Progenitor cell of endocrine pancreas (in vitro differentiated cells): ENCODE data around the gene OTULIN. TPM values are rescaled to one million over a fixed set of nuclear protein-coding genes. Genes with fewer than 3 reads are reported as not detected.

Experiments
- DNase-seq: peaks from one replicate; pipeline ENCODE4 v3.0.0; 2021; ENCODE audit warnings: low spot score; ENCODE audit not compliant: unreplicated experiment
- H3K27ac Mint-ChIP-seq: 2 replicates; pipeline ENCODE4 v1.8.0; 2021; ENCODE audit warnings: mild to moderate bottlenecking, moderate library complexity, mixed read lengths
- H3K27me3 Mint-ChIP-seq: 2 replicates; pipeline ENCODE4 v1.8.0; 2021; ENCODE audit warnings: mixed read lengths
- H3K36me3 Mint-ChIP-seq: 2 replicates; pipeline ENCODE4 v1.8.0; 2022; ENCODE audit warnings: mixed read lengths; ENCODE audit not compliant: insufficient read depth
- H3K4me1 Mint-ChIP-seq: 2 replicates; pipeline ENCODE4 v1.8.0; 2021; ENCODE audit warnings: low read depth, mixed read lengths
- H3K4me3 Mint-ChIP-seq: 2 replicates; pipeline ENCODE4 v1.8.0; 2021; ENCODE audit warnings: low read depth, mild to moderate bottlenecking, moderate library complexity, mixed read lengths
- H3K9me3 Mint-ChIP-seq: 2 replicates; pipeline ENCODE4 v1.8.0; 2021; ENCODE audit warnings: low read depth, mixed read lengths
- total RNA-seq: library from RNA; stranded (reverse); gene quantifications from 2 replicates; pipeline ENCODE4 v1.2.1, GENCODE V29; 2021
- TF ChIP-seq, protein P1 (sequence below): fragments of 200-600 bp; sonication (generic); IDR thresholded peaks from one replicate; pipeline ENCODE4 v1.5.0; 2021; ENCODE audit warnings: antibody characterized with exemption, mild to moderate bottlenecking; ENCODE audit not compliant: unreplicated experiment

The OTULIN gene
- total RNA-seq, 1 donor from 2014 or later, result 36.4 TPM

DNA sequence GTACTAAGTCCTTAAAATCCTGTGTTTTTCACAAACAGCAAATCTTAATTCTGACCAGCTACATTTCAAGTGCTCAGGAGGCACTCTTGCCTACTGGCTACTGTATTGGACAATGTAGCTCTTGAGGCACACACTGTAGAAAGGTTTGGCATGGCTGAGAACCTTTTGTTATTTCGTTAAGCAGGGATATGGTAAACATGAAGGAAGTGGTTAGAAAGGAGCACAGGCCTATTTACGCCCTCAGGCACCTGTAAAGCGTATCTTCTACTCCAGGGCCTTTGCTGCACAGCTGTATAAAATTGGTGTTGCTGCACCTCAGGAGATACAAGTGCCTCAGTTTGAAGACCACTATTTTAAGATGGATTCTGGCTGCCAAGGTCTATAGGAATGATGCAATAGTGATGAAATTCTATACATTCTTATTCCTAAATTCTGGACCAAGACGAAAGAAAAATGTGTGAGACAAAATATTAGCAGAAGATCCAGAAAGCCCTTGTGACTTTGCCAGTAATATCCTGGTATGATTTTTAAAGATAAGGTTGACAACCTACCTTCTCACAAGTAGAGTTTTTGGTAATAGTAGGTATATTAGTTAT, 9.3 kb upstream of the OTULIN start:
- no peak overlapping the region for H3K4me3 Mint-ChIP-seq
- no peaks in the 10 kb centered on the region for H3K4me1 Mint-ChIP-seq
- H3K36me3 Mint-ChIP-seq, result no peaks in the 10 kb centered on the region
- TF ChIP-seq, protein P1, sequence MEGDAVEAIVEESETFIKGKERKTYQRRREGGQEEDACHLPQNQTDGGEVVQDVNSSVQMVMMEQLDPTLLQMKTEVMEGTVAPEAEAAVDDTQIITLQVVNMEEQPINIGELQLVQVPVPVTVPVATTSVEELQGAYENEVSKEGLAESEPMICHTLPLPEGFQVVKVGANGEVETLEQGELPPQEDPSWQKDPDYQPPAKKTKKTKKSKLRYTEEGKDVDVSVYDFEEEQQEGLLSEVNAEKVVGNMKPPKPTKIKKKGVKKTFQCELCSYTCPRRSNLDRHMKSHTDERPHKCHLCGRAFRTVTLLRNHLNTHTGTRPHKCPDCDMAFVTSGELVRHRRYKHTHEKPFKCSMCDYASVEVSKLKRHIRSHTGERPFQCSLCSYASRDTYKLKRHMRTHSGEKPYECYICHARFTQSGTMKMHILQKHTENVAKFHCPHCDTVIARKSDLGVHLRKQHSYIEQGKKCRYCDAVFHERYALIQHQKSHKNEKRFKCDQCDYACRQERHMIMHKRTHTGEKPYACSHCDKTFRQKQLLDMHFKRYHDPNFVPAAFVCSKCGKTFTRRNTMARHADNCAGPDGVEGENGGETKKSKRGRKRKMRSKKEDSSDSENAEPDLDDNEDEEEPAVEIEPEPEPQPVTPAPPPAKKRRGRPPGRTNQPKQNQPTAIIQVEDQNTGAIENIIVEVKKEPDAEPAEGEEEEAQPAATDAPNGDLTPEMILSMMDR, result no peak
- no peaks in the 10 kb centered on the region for H3K9me3 Mint-ChIP-seq
- peaks cover 14% of the 10 kb centered on the region for H3K27me3 Mint-ChIP-seq
- H3K27ac Mint-ChIP-seq, result no peak overlapping the region
- DNase-seq, result no peak

DNA sequence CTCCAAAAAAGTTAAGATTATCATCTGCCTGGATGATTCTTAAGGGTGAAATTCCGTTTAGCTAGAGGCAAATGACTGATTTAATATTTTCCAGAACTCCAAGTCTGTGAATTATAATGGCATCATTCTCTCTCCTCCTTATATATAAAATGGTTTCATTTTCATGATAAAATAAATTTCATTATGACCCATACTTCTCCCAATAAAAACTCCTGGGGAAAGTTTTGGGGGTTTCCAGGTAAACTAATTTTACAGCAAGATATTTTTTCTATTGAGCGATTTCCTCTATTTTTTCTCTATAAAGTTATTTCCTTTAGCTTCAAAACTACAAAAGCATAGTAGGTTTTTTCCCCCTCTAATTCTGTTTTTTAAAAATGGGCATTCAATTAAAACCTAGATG, 7.6 kb upstream of the OTULIN start:
- Mint-ChIP-seq H3K27me3 (peaks cover 6% of the 10 kb centered on the region), H3K4me3 (no peak overlapping the region), H3K27ac (no peak overlapping the region), H3K36me3 (no peaks in the 10 kb centered on the region), H3K9me3 (no peaks in the 10 kb centered on the region), H3K4me1 (no peaks in the 10 kb centered on the region)
- DNase-seq, result no peak
- TF ChIP-seq, protein P1, result no peak

DNA sequence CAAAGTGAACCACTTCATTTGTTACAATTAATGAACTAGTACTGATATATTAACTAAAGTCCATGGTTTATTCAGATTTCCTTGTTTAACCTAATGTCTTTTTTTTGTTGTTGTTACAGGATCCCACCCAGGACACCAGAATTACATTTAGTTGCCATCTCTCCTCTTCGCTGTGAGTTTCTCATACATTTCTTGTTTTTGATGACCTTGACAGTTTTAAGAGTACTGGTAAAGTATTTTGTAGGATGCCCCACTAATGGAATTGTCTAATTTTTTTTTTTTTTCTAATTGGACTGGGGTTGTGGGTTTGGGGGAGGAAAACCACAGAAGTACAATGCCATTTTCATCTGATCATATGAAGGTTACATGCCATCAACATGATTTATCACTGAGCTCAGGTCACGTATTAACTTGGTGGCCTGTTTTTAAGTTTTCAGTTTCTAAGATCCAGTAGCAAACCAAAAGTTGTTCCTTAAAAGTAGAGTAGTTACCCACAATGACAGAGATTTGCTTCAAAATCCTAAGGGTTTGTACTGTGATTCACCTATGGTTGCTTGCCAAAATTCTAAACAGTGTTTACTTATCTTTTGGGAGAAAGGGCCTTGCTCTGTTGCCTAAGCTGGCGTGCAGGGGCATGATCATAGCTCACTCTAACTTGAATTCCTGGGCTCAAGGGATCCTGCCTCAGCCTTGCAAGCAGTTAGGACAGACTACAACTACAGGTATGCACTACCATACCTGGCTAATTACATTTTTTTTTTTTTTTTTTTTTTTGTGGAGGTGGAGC, 4.5 kb upstream of the OTULIN start:
- no peak overlapping the region for H3K4me3 Mint-ChIP-seq
- no peak overlapping the region for H3K27ac Mint-ChIP-seq
- TF ChIP-seq, protein P1, result no peak
- H3K4me1 Mint-ChIP-seq, result peaks cover 5% of the 10 kb centered on the region
- no peaks in the 10 kb centered on the region for H3K36me3 Mint-ChIP-seq
- no peaks in the 10 kb centered on the region for H3K9me3 Mint-ChIP-seq
- DNase-seq, result no peak
- peaks cover 2% of the 10 kb centered on the region for H3K27me3 Mint-ChIP-seq

DNA sequence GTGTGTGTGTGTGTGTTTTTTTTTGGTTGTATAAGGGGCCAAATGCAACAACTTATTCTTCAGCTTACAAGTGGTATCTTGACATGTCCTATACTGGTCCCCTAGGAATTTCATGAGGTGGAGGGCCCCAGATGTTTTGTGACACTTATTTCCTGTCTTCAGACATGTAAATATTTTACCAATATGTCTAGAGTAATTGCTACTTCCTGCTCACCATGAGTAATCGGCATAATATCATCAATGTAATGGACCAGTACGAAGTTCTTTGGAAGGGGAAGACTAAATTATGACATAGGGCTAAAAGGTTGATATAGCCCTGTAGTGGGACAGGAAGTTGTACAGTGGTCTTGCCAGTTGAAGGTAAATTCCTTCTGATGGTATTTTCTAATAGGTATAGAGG, 3.7 kb upstream of the OTULIN start:
- Mint-ChIP-seq H3K4me3 (no peak overlapping the region), H3K27ac (no peak overlapping the region), H3K27me3 (peaks cover 2% of the 10 kb centered on the region), H3K9me3 (no peaks in the 10 kb centered on the region), H3K36me3 (no peaks in the 10 kb centered on the region), H3K4me1 (peaks cover 8% of the 10 kb centered on the region)
- TF ChIP-seq, protein P1, result no peak
- no peak for DNase-seq

DNA sequence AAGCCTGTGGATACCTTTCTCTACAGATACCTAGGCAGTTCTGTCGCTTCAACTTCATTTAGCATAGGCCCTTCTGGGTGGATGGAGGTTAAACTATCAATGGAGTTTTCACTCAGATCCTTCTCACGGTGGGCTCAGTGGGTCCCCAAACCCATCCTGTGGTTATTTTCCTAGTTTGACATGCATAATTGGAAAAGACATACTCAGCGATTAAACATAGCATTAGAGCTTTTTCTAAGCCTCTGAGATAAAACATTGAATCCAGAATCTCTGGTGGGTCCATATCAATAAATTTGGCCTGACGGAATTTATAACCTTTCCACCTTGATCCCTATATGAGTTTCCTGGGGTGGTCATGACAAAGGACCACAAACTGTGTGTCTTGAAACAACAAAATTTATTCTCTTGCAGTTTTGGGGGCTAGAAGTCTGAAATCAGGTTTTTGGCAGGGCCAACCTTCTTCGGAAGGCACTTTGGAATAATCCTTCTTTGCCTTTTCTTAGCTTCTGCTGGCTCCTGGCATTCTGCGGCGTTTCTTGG, 1.7 kb upstream of the OTULIN start:
- H3K9me3 Mint-ChIP-seq, result no peaks in the 10 kb centered on the region
- peak overlapping the region; percentile 20 for H3K4me3 Mint-ChIP-seq
- TF ChIP-seq, protein P1, result no peak
- H3K27ac Mint-ChIP-seq, result no peak overlapping the region
- H3K27me3 Mint-ChIP-seq, result no peaks in the 10 kb centered on the region
- H3K4me1 Mint-ChIP-seq, result peaks cover 21% of the 10 kb centered on the region
- no peak for DNase-seq
- H3K36me3 Mint-ChIP-seq, result peaks cover 2% of the 10 kb centered on the region
